H1 (cell line): Measurements from ENCODE around the gene KCNJ5. TPM values are rescaled to one million over a fixed set of nuclear protein-coding genes. Genes with fewer than 3 reads are reported as not detected.

Experiments used
- CEBPB ChIP-seq: IDR thresholded peaks from 2 replicates; pipeline ENCODE4 v1.6.1; 2012; ENCODE audit warnings: low read depth, low read length
- POLR2A ChIP-seq, 2 experiments: IDR thresholded peaks; 1 replicate in 1 of 2; 2 replicates in 1 of 2; pipeline ENCODE4 v1.6.1; 2011; ENCODE audit warnings: low read depth in 2 of 2, low read length in 2 of 2, mild to moderate bottlenecking in 2 of 2; ENCODE audit errors: control extremely low read depth in 1 of 2
- TAF1 ChIP-seq: IDR thresholded peaks from 2 replicates; pipeline ENCODE4 v1.6.1; 2011; ENCODE audit warnings: mild to moderate bottlenecking, low read depth, low read length
- TEAD4 ChIP-seq: IDR thresholded peaks from 2 replicates; pipeline ENCODE4 v1.6.1; 2012; ENCODE audit warnings: low read depth, low read length, inconsistent platforms, mixed read lengths
- polyA plus RNA-seq, 7 experiments: library from polyadenylated mRNA; depleted of rRNA in 3 of 7; stranded (reverse) in 5 of 7; unstranded in 2 of 7; fragments of >200 nt in 5 of 7; fragments of 200-250 nt in 2 of 7; gene quantifications; 1 replicate in 5 of 7; 2 replicates in 1 of 7; 4 replicates in 1 of 7; pipeline versions ENCODE4 v1.2.1 to v1.2.3, GENCODE V29; 2011 to 2013; ENCODE audit warnings: missing spikeins in 2 of 7, mixed read lengths in 2 of 7
- total RNA-seq: library from RNA; stranded (reverse); fragmentation: NEBNext Ultra II Directional; extraction: Animal tissue kit (Norgen Biotek cat#: 25700); gene quantifications from 2 replicates; pipeline ENCODE4 v1.2.1, GENCODE V29; 2021
- TF ChIP-seq, protein P1 (sequence below): fragments of 300-600 bp; sonication (generic); IDR thresholded peaks from 2 replicates; pipeline ENCODE4 v1.7.1; 2012; ENCODE audit warnings: low read length, moderate library complexity, mild to moderate bottlenecking, inconsistent platforms; ENCODE audit not compliant: insufficient replicate concordance

The KCNJ5 gene
- total and polyA plus RNA-seq, 2 of the 8 experiments (the other 6 are each of a cell fraction or from before 2014, with no cell fraction given), result 0.05 TPM; not detected in 1

DNA sequence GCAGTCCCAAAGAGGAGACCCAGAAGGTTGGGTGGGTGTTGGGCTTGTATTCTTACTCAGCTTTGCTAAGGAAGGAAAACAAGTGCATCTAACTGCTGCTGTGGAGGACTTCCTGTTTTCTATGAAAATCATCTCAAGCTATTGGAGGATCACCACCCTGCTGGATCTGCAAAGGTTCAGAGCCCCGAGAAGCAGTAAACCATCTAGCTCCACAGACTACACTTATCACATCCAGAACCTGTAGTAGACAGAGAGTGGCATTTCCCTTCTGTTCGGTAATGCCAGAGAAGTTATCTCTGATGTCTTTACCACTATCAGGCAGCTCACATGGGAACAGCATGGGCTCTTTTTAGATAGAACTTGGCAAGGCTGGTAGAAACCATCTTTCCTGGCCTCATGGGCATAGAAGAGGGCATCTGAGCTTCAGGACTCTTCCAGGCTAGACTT is 45.8 kb upstream of the KCNJ5 start (continued):
- TF ChIP-seq, protein P1, sequence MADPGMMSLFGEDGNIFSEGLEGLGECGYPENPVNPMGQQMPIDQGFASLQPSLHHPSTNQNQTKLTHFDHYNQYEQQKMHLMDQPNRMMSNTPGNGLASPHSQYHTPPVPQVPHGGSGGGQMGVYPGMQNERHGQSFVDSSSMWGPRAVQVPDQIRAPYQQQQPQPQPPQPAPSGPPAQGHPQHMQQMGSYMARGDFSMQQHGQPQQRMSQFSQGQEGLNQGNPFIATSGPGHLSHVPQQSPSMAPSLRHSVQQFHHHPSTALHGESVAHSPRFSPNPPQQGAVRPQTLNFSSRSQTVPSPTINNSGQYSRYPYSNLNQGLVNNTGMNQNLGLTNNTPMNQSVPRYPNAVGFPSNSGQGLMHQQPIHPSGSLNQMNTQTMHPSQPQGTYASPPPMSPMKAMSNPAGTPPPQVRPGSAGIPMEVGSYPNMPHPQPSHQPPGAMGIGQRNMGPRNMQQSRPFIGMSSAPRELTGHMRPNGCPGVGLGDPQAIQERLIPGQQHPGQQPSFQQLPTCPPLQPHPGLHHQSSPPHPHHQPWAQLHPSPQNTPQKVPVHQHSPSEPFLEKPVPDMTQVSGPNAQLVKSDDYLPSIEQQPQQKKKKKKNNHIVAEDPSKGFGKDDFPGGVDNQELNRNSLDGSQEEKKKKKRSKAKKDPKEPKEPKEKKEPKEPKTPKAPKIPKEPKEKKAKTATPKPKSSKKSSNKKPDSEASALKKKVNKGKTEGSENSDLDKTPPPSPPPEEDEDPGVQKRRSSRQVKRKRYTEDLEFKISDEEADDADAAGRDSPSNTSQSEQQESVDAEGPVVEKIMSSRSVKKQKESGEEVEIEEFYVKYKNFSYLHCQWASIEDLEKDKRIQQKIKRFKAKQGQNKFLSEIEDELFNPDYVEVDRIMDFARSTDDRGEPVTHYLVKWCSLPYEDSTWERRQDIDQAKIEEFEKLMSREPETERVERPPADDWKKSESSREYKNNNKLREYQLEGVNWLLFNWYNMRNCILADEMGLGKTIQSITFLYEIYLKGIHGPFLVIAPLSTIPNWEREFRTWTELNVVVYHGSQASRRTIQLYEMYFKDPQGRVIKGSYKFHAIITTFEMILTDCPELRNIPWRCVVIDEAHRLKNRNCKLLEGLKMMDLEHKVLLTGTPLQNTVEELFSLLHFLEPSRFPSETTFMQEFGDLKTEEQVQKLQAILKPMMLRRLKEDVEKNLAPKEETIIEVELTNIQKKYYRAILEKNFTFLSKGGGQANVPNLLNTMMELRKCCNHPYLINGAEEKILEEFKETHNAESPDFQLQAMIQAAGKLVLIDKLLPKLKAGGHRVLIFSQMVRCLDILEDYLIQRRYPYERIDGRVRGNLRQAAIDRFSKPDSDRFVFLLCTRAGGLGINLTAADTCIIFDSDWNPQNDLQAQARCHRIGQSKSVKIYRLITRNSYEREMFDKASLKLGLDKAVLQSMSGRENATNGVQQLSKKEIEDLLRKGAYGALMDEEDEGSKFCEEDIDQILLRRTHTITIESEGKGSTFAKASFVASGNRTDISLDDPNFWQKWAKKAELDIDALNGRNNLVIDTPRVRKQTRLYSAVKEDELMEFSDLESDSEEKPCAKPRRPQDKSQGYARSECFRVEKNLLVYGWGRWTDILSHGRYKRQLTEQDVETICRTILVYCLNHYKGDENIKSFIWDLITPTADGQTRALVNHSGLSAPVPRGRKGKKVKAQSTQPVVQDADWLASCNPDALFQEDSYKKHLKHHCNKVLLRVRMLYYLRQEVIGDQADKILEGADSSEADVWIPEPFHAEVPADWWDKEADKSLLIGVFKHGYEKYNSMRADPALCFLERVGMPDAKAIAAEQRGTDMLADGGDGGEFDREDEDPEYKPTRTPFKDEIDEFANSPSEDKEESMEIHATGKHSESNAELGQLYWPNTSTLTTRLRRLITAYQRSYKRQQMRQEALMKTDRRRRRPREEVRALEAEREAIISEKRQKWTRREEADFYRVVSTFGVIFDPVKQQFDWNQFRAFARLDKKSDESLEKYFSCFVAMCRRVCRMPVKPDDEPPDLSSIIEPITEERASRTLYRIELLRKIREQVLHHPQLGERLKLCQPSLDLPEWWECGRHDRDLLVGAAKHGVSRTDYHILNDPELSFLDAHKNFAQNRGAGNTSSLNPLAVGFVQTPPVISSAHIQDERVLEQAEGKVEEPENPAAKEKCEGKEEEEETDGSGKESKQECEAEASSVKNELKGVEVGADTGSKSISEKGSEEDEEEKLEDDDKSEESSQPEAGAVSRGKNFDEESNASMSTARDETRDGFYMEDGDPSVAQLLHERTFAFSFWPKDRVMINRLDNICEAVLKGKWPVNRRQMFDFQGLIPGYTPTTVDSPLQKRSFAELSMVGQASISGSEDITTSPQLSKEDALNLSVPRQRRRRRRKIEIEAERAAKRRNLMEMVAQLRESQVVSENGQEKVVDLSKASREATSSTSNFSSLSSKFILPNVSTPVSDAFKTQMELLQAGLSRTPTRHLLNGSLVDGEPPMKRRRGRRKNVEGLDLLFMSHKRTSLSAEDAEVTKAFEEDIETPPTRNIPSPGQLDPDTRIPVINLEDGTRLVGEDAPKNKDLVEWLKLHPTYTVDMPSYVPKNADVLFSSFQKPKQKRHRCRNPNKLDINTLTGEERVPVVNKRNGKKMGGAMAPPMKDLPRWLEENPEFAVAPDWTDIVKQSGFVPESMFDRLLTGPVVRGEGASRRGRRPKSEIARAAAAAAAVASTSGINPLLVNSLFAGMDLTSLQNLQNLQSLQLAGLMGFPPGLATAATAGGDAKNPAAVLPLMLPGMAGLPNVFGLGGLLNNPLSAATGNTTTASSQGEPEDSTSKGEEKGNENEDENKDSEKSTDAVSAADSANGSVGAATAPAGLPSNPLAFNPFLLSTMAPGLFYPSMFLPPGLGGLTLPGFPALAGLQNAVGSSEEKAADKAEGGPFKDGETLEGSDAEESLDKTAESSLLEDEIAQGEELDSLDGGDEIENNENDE, result no peak
- TF ChIP-seq TEAD4, result no peak
- no peak for TF ChIP-seq TAF1
- TF ChIP-seq POLR2A (IDR thresholded peaks at IDR 0.05; ENCODE audit: control extremely low read depth in 1 of 2, low read depth in 2 of 2, low read length in 2 of 2), result no peak
- no peak for TF ChIP-seq CEBPB
